Transverse colon (tissue), 3 donors: ENCODE data around the gene KIF25.

Experiments used
- CTCF ChIP-seq, 5 experiments: fragments of 200-600 bp in 3 of 5; fragments of 450-650 bp in 2 of 5; sonication (generic) in 3 of 5; IDR thresholded peaks; 1 replicate in 2 of 5; 2 replicates in 3 of 5; pipeline ENCODE4 v1.5.1; 2016 to 2017; ENCODE audit warnings: antibody characterized with exemption in 5 of 5, inconsistent platforms in 3 of 5, mild to moderate bottlenecking in 2 of 5, moderate library complexity in 1 of 5
- EP300 ChIP-seq: sonication (generic); formaldehyde crosslinking; IDR thresholded peaks from one replicate; pipeline ENCODE4 v1.6.1; 2017; ENCODE audit warnings: antibody characterized with exemption, low read depth

- TF ChIP-seq CTCF (IDR thresholded peaks at IDR 0.05) (no peak), EP300 (no peak)
Observed at GRCh38 chr6:167972193-167972592, 25.3 kb upstream of the KIF25 start.
